GM13976 (cell line): Measurements from ENCODE around the gene TMEM237.

Experiments used
- DNase-seq: peaks from one replicate; pipeline ENCODE4 v3.0.0; 2012; ENCODE audit warnings: low spot score
- in situ Hi-C: fragments of 300-500 bp; cut with MboI; formaldehyde crosslinking; loops from one replicate; pipeline ENCODE4 v1.12.0; 2022; ENCODE audit warnings: low sequenced_read_pairs, mixed read lengths, inconsistent platforms; ENCODE audit not compliant: unreplicated experiment
- TF ChIP-seq, protein P1 (sequence below): IDR thresholded peaks from 2 replicates; pipeline ENCODE4 v1.5.1; 2012; ENCODE audit warnings: borderline replicate concordance, mild to moderate bottlenecking; ENCODE audit not compliant: insufficient read depth; ENCODE audit errors: extremely low read depth, missing control alignments, control extremely low read depth

TMEM237 gene

GRCh38 chr2:201574766-201575165 lies 68.5 kb downstream of the TMEM237 start:
- TF ChIP-seq, protein P1, sequence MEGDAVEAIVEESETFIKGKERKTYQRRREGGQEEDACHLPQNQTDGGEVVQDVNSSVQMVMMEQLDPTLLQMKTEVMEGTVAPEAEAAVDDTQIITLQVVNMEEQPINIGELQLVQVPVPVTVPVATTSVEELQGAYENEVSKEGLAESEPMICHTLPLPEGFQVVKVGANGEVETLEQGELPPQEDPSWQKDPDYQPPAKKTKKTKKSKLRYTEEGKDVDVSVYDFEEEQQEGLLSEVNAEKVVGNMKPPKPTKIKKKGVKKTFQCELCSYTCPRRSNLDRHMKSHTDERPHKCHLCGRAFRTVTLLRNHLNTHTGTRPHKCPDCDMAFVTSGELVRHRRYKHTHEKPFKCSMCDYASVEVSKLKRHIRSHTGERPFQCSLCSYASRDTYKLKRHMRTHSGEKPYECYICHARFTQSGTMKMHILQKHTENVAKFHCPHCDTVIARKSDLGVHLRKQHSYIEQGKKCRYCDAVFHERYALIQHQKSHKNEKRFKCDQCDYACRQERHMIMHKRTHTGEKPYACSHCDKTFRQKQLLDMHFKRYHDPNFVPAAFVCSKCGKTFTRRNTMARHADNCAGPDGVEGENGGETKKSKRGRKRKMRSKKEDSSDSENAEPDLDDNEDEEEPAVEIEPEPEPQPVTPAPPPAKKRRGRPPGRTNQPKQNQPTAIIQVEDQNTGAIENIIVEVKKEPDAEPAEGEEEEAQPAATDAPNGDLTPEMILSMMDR: no peak
- in situ Hi-C loops: no loop called here
- DNase-seq: no peak

DNA sequence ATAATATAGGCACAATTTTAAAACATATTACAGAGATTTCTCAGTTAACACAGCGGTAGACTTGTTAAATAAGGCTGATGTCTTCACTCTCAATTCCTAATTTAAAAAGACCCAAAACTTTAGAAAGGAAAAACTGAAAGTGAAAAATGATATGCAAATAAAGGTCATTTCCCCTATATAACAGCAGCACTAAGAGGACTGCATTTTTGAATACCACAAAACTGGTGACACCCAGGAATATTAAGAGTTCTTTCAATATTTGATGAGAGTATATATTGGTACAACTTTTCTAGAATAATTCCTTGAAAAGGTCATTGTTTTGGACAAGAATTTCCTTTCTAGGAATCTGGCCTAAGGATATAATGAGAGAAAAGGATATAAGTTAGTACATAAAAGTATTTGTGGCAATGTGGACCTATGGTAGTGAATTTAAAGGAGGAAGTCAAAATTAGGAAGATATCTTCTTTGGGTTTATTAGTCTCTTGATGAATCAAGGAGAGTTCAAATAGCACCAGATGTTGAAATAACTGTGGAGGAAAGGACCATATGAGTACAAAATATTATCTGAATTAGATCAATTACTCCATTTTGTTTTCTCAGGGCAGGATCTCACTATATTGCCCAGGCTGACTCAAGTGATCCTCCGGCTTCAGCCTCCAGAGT lies 70.3 kb downstream of the TMEM237 start:
- DNase-seq: no peak
- in situ Hi-C loops: no loop called here
- TF ChIP-seq, protein P1: no peak
